ENCODE measurements around the gene FAM124B.

FAM124B gene

DNA sequence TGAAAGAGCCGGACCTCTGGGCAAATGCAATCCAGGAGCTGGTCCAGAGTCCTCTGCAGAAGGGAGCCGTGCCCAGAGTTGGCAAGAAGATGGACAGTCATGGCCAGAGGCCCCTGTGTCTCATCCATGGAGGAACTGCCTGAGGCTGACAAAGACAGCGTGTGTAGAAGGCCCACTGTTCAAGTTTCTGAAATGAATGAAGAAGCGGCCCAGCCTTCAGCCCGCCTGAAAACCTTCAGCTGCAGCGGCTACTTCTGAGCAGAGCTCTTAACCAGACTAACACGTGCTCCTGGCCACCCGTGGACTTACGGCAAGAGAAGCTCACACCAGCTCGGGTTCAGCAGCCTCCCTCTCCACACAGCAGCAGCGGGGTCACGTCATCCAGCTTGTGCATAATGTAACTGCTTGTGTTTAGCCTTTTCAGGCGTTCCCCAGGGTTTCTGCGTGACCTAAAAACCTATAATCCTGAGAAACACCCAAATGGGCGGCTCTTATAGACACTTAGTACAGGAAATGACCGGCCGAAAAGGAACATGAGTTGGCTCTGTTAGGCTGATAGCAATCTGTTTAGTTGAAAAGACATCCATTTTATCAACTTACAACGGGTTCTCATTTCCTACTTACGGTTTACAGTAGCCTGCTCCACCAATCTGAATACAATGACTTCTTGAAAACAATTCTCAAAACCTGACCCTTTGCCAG is at the start of gene FAM124B:
Gene FAM124B (minus strand): TSS at position 467 of the 702 bp plus-strand sequence. CDS start 339 bp downstream, at position 128.
- DNase-seq = no peak

GRCh38 chr2:224449212-224450147 is 47.6 kb upstream of the FAM124B start:
- DNase-seq = no peak

DNA sequence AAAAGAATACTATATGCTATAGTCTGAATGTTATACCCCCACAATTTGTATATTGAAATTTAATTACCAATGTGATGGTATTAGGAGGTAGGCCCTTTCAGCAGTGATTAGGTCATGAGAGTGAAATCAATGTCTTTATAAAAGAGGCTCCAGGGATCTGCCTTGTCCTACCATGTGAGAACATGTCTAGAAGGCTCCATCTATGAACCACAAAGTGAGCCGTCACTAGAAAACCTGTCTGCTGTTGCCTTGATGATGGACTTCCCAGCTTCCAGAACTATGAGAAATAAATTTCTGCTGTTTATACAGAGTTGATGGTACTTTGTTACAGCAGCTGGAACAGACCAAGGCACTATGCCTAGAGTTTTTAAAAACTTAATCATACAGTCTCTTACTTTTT is 46.3 kb upstream of the FAM124B start:
- no peak for DNase-seq

DNA sequence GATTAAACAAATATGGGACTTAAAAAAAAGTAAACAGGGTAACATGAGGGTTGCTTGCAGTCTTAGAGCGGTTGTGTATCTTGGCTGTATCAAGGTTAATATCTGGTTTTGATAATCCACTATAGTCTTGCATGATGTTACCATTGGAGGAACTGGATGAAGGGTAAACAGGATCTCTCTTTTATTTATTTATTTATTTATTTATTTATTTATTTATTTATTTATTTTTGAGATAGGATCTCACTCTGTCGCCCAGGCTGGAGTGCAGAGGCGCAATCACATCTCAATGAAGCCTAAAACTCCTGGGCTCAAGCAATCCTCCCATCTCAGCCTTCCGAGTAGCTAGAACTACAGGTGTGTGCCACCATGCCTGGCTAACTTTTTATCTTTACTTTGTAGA is 42.9 kb upstream of the FAM124B start:
- DNase-seq = no peak

GRCh38 chr2:224444021-224444420 is 42.1 kb upstream of the FAM124B start:
- no peak for DNase-seq

DNA sequence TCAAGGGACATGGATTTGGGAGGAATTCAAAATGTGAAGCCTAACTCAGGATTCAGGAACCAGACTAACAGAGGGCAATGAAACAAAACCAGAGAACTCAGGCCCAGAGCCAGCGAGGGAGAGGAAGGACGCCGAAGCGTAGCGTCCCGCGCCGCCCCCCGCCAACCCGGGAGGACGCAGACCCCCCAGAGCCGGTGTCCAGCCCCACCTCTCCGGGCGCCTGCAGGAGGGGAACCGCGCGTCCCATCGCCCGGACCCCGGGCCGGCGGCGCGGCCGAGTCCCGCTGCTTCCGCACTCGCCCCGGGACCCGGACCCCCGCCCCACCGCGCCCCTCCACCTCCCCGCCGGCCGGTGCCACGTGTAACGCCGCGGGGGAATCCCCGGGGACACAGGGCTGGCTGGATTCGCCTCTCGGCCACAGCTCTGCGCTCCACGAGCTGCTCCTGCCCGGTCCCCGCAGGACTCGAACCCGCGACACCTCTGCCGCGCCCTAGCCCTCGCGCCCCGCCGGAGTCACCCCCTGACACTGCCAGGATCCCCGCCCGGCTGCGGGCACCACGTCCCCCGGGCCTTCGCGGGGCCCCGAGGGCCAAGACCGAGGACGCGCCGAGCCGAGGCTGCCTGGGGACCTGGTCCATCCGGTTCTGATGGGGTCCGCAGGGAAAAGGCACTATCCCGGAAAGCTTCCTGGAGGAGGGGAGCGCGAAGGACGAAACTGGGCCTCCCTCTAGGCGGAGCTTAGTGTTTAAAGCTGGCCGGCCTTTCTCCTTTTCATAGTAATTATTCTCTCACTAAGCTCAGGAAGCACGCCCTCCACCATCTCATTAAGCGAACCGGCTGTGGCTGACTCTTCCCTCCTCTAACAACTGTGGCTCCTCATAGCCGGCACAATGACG is 40.4 kb upstream of the FAM124B start:
- DNase-seq = no peak

DNA sequence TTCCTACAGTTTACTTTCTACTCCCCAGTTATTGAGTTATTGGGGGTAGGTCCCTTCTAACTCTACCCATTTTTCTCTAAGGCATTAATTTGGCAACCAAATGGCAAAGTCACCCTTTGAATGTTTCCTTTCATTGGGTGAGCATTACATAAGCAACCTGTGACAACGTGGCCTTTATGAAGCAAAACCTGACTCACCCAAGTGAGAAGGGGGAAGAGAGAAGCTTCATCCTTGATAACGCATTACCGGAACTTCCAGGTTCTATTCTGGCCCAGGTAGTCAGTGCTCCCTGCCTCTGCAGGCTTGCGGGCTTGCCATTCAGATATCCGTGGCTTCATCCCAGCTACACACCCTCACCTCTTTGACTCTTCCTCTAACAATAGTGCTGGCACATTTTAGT is 39.1 kb upstream of the FAM124B start:
- no peak for DNase-seq

DNA sequence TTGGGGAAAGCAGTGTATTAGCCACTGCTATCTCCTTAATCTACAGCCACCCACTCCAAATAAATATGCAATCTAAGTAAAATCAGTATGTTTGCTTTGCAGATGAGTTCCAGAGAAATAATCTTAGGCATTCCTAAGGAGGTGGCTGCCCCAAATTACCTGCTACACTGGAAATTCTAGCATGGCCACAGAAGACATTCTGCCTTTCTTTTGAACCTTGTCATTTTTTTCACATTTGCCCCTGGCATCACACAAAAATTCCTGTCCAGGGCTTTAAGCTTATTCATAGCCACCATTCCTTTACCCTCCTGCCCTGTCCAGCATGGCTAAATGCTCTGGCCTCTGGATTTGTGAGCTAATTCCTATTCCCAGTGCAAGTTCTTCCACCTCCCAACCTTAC is 36.8 kb upstream of the FAM124B start:
- no peak for DNase-seq

GRCh38 chr2:224436634-224437033 is 34.7 kb upstream of the FAM124B start:
- DNase-seq = no peak

DNA sequence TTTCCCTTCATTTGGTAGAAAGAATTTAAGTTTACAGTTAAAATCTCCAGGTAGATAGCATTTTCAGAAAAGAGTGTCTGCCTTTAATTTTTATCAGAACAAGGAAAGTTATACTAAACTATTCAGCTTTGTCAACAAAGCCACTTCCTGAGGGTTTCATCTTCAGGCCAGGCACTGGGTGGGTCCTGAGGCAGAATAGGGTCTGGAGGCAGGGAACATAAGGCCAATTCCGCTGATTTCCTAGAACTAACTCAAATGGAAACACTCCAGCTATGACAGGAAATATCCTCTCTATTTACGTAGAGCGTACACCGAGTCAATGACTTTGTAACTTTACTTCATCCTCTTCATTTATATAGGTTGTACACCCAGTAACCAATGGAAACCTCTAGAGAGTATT is 32.7 kb upstream of the FAM124B start:
- DNase-seq = no peak

- DNase-seq = no peak
These were observed 31.5 kb upstream of the FAM124B start for GRCh38 chr2:224433442-224433841.

DNA sequence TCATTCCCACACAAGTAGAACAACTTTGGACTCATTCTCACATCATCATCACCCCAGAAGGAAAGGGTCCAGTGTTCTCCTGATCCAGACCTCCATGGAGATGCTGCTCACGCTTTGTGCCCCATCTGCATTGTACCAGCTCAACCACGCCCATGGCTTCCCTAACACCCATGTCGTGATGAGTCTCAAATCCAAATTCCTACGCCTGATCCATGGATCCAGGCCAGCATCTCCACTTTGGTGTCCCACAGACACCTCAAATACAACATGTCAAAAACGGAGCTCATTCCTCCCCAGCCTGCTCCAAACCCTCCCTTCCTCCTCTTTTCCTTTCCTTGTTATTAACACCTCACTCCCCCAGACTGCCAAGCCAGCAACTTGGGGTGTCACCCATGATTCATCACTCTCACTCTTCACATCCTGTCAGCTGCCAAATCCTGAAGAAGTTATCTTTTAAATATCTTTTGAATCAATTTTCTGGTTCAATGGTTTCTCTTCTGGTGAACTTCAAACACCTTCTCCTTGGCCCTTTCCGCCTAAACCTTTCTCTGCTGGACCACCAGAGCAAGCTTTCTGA is 30.2 kb upstream of the FAM124B start:
- DNase-seq = no peak

DNA sequence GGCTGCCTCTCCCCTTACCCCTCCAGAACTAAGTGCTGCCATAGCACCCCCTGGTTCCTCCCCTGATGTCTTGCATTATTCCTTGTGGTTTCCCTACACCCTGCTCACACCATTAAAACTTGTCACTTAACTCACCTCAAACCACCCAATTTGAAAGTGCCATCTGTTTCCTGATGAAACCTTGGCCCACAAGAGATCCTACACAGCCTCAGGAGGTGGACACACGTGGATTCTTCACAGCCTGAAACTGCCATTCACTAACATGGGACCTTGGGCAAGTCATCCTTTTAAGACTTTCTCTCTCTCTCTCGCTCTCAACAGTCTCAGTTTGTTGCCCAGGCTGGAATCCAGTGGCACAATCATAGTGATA is 27.5 kb upstream of the FAM124B start:
- no peak for DNase-seq

- no peak for DNase-seq
These were observed 27.0 kb upstream of the FAM124B start for GRCh38 chr2:224428787-224429440.

DNA sequence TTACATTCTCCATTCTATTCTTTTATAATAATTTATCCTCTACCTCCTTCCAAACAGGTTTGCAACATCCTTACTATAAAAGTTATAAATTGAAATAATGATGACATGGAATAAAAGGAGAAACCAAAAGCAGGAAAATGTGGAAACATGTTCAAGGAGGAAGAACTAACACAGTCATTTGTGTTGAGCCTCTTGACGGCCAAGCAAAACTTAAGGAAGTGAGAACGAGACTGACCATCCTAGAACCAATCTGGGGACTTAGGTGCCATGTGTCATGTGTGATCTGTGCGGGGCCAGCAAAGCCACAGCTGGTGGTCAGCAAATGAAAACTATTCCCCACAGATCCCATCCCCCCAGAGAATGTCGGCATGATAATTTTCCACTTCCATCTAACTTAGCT is 25.6 kb upstream of the FAM124B start:
- no peak for DNase-seq

DNA sequence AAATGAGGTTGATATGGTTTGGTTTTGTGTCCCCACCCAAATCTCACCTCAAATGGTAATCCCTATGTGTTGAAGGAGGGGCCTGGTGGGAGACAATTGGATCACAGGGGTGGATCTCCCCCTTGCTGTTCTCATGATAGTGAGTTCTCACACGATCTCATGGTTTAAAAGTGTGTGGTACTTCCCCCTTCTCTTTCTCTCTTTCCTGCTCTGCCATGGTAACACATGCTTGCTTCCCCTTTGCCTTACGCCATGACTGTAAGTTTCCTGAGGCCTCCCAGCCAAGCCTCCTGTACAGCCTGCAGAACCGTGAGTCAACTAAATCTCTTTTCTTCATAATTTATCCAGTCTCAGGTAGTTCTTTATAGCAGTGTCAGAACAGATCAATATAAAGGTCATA is 24.7 kb upstream of the FAM124B start:
- DNase-seq = no peak

- DNase-seq = no peak
These were observed 19.2 kb upstream of the FAM124B start for GRCh38 chr2:224421065-224421464.

DNA sequence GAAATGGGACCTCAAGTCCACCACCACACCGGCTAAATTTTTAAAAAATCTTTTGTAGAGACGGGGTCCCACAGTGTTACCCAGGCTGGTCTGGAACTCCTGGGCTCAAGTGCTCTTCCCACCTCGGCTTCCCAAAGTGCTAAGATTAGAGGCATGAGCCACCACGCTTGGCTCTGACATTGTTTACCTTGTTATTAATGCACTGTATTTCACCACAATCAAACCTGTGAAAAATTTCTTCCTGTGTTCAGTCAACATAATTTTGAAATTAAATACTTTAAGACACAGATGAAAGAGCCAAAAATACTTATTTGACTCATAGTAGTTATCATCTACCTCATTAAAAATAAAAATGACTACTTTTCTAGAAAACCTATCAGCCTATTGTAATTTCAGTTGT is 16.0 kb upstream of the FAM124B start:
- DNase-seq = no peak

DNA sequence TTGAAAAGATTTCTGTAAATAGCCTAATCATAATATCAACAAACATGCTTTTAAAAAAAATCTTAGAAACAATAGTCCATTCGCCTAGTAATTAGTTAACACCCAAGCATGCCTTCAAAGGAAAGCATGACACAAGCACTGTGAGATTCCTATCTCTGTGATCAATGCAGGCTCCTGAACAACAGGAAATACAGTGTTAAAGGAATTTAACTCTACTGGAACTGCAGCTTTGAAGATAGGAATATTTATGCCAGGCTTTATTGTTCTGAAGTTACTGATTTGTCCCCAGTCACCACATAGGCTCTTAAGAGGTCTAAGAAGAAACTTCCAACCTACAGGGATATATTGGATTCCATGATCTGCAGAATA is 15.4 kb upstream of the FAM124B start:
- no peak for DNase-seq

DNA sequence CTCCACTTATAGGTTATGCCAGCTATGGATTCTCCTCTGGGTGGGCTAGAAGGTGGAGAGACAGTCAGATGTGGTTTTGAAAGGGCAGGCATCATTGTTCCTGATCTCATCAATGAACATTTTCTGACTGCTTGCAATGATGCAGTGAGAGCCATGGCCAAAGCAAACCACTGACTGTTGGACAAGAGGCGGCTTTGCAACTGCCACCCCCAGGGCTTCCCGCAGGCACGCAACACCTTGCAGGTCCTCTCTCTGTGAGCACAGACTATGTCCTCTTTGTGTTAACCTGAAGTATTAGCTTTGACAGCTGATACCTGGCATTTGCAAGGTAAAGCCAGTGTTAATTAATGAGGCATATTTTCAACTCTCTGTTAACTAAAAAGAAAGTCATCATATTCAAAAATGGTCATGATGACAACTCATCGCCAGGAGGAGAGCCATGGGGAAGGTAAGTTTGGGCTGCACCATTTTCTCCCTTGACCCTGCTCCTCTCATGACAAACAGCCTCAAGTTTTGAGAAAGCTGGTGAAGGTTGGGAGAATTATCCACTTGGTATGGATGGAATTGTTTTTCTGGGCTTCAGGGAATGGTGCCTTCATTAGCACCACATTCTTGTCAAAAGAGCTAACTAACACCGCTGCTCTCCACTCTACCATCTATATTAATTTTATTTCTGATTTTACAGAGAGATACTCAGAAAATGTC is 14.9 kb upstream of the FAM124B start:
- DNase-seq = no peak

DNA sequence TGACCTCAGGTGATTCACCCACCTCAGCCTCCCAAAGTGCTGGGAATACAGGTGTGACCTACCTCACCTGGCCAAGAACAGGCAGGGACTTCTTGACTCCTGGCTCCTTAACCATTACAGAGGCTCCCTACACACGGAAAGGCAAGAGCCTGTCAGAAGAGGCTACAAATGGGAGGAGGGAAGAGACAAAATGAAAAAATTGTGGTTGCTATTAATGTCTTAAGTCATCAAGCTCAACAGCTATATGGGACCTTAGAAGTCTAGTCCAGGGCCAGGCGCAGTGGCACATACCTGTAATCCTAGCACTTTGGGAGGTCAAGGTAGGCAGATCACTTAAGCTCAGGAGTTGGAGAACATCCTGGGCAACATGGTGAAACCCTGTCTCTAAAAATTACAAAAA is 11.5 kb upstream of the FAM124B start:
- DNase-seq = no peak
